HG02852 (cell line): ENCODE data around the gene LAMA5.

Experiments
- ATAC-seq: cut with Tn5 transposase; IDR thresholded peaks from one replicate; pipeline ENCODE4 v1.9.1; 2021; ENCODE audit warnings: mild to moderate bottlenecking, moderate library complexity; ENCODE audit not compliant: unreplicated experiment

LAMA5 gene

DNA sequence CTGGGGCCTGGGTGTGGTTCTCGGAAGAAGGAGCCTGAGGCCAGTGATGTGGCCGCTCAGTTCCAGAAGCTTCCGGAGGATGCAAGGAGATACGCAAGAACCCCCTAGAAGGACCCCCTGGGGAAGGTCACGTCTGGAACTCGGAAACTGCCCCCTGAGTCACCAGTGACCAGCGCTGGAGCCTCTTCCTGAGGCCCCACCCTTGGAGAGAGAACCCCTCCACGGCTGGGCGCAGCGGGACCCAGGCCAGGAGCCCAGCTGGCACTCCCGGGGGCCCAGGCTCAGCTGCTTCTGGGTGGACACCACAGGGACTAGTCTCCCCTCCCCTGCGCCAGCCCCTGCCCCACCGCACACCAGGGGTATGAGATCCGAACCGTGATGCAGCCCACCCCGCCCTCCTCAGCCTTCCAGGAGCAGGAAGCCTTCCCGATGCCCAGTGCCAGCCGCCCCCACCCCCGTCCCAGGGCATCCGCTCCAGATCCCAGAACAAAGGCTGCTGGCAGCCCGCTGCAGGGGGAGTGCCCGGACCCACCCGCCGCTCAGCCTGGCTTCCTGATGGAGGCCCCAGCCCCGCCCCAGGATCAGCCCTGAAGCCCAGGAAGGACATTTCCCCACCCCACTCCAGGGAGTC lies 7.5 kb downstream of the LAMA5 start:
- ATAC-seq = no peak

DNA sequence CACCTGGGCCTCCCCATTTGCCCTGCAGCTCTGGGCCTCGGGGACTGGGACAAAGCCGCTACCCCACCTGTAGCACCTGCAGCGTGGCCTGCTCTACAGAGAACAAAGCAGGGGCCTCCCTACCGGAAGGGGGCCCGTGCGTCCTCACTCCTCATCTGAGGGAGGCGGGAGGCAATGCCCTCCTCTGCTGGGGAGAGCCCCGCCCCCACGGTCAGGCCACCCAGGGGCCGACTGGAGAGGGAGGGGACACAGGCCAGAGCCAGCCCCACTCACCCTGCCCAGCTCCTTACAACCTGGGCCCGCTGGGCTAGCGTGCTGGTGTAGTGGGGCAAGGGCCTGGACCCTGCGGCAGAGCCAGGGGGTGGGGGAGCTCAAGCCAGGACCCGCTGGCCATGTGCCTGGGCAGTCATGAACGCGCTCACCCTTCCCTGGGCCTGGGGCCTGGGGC lies 8.0 kb downstream of the LAMA5 start:
- ATAC-seq = no peak

DNA sequence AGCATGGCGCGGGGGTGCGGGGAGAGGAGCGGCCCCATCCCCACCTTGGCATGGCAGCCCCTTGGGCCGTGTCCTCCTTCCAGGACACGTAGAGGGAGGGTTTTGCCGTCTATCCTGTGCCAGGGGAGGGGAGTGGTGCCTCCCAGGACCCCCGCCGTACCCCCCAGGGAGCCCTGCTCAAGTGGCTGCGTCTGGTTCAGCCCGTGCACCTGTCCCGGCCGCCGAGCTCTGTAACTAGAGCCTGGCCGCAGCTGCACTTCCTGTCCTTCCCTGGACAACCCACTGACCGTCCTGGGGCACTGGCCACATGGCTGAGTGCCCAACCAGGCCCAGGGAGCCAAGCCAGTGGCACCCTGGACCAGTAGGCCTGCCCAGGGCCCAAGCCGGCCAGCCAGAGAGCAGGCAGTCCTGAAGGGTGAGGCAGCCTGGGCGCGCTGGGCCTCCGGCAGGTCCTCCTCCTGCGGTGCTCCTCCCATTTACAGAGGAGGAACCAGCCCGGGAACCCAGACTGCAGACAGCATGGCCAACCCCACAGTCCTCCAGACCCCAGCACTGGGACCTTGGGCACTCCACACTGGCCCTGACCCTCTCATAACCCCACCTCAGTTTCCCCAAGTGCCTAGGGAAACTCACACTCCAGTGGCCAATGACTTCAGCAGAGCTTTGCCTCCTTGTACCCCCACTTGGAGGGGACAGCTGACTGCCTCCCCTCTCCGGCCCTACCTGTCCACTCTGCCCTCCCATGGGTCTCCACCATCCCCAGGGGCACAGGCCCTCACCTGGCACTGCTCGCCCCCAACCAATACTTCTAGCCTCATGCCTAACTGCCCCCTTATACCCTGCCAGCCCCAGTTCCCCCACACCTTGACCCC lies 8.7 kb downstream of the LAMA5 start:
- ATAC-seq = no peak

DNA sequence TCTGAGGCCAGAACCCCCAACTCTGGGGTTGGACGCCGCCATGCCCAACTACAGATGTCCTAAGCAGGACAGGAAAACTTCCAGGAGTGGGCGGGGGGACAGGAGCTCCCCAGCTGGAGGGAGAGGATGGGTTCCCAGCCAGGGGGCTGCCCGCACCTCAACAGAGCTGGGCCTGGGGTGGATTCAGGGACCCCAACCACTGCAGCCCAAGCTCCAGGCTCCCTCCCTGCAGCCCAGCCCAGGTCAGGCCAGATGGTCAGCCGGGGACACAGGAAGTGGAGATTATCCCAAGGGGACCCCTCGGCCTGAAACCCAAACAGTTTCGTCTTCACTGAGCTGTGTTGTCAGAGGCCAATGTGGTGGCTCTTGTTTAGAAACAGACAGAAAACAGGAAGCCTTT lies 9.4 kb downstream of the LAMA5 start:
- ATAC-seq = no peak

GRCh38 chr20:62357187-62357667 lies 9.9 kb downstream of the LAMA5 start:
- no peak for ATAC-seq

GRCh38 chr20:62356589-62357186 lies 10.4 kb downstream of the LAMA5 start:
- no peak for ATAC-seq

DNA sequence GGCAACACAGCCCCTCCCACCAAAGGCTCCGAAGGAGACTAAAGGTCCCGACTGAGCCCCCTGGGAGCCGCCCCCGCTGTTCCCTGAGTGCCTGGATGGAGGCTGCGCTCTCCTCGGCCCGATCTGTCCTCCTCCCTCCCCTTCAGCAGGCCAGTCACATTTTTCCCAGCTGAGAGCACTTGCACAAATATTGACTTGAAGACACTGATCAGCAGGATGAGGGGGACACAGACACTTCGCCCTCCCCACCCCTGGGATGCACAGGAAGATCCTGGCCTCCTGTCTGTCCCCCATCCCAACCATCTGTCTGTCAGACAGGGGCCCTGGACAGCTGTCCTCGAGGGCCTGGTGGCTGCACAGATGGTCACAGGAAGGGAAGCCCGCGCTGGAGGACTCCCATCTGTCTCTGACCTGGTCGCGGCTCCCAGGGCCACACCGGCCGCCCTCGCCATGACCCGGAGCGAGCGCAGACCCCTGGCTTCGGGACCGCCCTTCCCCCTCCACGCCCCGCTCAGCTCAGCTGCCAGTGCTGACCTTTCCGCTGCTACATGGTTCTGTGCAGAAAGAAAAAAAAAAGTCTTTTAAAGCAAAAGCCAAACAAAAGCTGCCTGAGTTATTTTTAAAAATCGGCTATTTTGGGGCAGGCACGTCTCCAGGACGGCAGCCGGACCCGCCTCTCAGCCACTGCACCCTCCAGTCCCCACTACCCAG lies 11.1 kb downstream of the LAMA5 start:
- no peak for ATAC-seq

DNA sequence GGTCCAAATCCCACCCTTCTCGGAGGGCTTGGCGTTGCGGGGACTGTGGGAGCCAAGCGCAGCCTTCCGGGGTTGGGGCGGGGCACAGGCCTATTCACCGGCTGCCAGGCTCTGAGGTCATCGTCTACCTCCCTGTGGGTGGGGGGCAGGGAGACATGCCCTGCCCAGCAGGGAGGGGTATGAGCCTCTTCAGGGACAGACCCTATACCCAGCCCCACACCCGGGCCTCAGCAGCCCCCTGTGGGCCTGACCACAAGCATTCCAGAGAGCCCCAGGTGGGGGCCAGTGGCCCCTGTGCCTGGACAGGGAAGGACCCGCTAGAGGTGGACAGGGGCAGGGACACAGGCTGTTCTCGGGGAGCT lies 11.6 kb downstream of the LAMA5 start:
- no peak for ATAC-seq

GRCh38 chr20:62354811-62355341 lies 12.2 kb downstream of the LAMA5 start:
- ATAC-seq = no peak

GRCh38 chr20:62354031-62354808 lies 12.9 kb downstream of the LAMA5 start:
- ATAC-seq = no peak

DNA sequence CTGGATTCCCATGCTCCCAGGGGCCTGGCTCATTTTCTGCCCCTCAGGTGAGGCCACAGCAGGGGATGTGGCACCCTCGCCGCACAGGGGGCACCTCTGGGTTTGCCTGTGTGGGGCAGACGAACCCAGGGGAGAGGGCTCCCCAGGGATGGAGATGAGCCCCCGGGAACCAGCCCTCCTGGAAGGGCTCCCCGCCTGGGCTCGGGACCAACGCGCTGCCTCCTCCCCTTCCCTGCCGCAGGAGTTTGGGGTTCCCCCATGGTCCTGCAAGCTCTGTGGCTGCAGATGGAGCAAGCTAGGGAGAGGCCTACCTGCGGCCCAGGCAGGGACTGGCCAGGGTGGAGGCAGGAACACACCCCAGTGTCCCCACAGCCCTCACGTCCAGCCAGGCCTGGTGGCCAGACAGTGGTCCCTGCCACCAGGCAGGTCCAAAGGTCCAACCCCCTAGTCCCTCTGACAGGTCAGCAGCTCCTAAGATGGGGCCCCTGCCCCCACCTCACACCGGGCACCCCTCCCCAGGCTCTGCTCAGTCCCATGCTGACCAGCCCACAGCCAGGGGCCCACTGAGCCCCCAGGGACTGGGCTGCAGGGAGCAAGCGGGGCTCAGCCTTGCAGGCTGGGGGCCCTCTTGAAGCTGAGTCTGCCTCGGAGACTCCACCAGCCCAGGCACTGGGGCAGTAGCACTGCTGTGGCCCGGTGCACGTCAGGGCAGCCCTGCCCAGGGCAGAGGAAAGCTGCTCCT lies 13.7 kb downstream of the LAMA5 start:
- no peak for ATAC-seq

DNA sequence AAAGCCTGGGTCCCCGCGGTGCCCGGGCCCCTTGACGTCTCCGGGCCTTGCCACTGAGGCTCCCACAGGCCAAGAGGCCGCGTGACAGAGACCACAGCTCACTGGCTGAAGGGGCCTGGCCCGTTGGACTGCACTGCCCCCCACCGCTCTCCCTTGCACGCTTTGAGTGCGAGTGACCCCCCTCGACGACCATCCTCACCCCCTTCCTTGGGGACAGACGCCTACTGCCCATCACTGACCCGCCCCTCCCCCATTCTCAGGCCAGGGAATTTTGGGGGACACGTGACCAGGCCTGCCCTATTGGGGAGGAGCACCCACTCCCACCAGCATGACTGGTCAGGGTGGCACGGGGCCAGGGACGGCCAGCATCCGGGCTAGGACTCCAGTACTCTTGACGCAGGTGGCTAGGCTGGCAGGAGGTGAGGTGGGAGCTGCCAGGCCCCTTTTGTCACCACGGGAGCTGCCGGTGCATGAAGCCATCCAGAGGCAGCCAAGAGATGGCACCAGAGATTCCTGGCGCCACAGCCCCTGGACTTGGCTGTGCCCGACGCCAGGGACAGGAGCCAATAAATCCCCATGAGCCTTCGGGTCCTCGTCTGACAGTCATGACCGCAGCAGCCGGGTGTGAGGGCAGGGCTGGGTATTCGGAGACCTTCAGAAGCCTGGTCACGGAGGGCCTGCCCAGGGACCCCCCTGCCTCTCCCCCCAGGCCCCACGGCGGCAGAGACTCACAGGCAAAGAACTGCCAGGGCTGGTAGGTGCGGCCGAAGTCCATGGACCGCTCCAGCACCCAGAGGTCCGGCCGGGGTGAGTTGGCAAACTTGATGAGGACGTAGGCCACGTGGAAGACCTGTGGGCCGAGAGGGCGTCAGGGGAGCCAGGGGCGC lies 14.5 kb downstream of the LAMA5 start:
- no peak for ATAC-seq

- no peak for ATAC-seq
Observed at GRCh38 chr20:62351469-62352401, 15.4 kb downstream of the LAMA5 start.

GRCh38 chr20:62350629-62351422 lies 16.3 kb downstream of the LAMA5 start:
- no peak for ATAC-seq

- no peak for ATAC-seq
Observed at GRCh38 chr20:62350098-62350628, 16.9 kb downstream of the LAMA5 start.

GRCh38 chr20:62349556-62350097 lies 17.5 kb downstream of the LAMA5 start:
- ATAC-seq = no peak
